HG02759 (cell line): ENCODE results near the gene SMAD3.
A peak's percentile ranks its signal among the peaks of the same experiment; 100 is the strongest.
"Not testable (repeated sequence)": the region's sequence is repeated elsewhere in the genome, so short reads cannot be mapped to it uniquely, and the experiment has no call there.

ENCODE experiments used
- ATAC-seq: cut with Tn5 transposase; IDR thresholded peaks from one replicate; pipeline ENCODE4 v1.9.1; 2021; ENCODE audit warnings: mild to moderate bottlenecking, moderate library complexity; ENCODE audit not compliant: unreplicated experiment

The SMAD3 gene

GRCh38 chr15:67065531-67066005, at the start of gene SMAD3:
SMAD3 (plus strand) TSS chr15:67065602; CDS start chr15:67066155, 553 bp downstream.
- ATAC-seq = peak; percentile 62

GRCh38 chr15:67017311-67017710, 48.1 kb upstream of the SMAD3 start:
- no peak for ATAC-seq

GRCh38 chr15:67018026-67018425, 47.4 kb upstream of the SMAD3 start:
- ATAC-seq = no peak

- ATAC-seq = no peak
Measured at GRCh38 chr15:67018441-67018840, 47.0 kb upstream of the SMAD3 start.

GRCh38 chr15:67019069-67019468, 46.3 kb upstream of the SMAD3 start:
- ATAC-seq = no peak

- ATAC-seq = no peak
Measured at GRCh38 chr15:67019884-67020520, 45.4 kb upstream of the SMAD3 start.

GRCh38 chr15:67020668-67021067, 44.7 kb upstream of the SMAD3 start:
- not testable (repeated sequence) for ATAC-seq

GRCh38 chr15:67021455-67021854, 43.9 kb upstream of the SMAD3 start:
- ATAC-seq = no peak

- no peak for ATAC-seq
Measured at GRCh38 chr15:67022587-67023105, 42.8 kb upstream of the SMAD3 start.

- no peak for ATAC-seq
Measured at GRCh38 chr15:67023517-67024313, 41.7 kb upstream of the SMAD3 start.

GRCh38 chr15:67024314-67024997, 40.9 kb upstream of the SMAD3 start:
- ATAC-seq = no peak

GRCh38 chr15:67024998-67025368, 40.4 kb upstream of the SMAD3 start:
- ATAC-seq = no peak

- ATAC-seq = no peak
Measured at GRCh38 chr15:67025719-67026609, 39.4 kb upstream of the SMAD3 start.

- no peak for ATAC-seq
Measured at GRCh38 chr15:67026610-67026967, 38.8 kb upstream of the SMAD3 start.

- not testable (repeated sequence) for ATAC-seq
Measured at GRCh38 chr15:67028440-67028839, 37.0 kb upstream of the SMAD3 start.

GRCh38 chr15:67030036-67030762, 35.2 kb upstream of the SMAD3 start:
- ATAC-seq = no peak

- no peak for ATAC-seq
Measured at GRCh38 chr15:67031331-67031730, 34.1 kb upstream of the SMAD3 start.

GRCh38 chr15:67032608-67033007, 32.8 kb upstream of the SMAD3 start:
- ATAC-seq = no peak

- ATAC-seq = no peak
Measured at GRCh38 chr15:67033012-67033411, 32.4 kb upstream of the SMAD3 start.

GRCh38 chr15:67033571-67034044, 31.8 kb upstream of the SMAD3 start:
- no peak for ATAC-seq
